ENCODE results near the gene MARK3.

The MARK3 gene

GRCh38 chr14:103527408-103528145 is 142.4 kb downstream of the MARK3 start:
- DNase-seq (ENCODE audit: low spot score) = no peak

GRCh38 chr14:103528146-103528586 is 143.0 kb downstream of the MARK3 start:
- DNase-seq (ENCODE audit: low spot score) = no peak

GRCh38 chr14:103528587-103529382 is 143.6 kb downstream of the MARK3 start, which contains the start of gene TRMT61A:
TRMT61A (plus strand) TSS chr14:103529196; CDS start chr14:103529979, 783 bp downstream.
- peak; percentile 94 for DNase-seq (ENCODE audit: low spot score)

GRCh38 chr14:103529383-103530365 is 144.5 kb downstream of the MARK3 start:
- no peak for DNase-seq (ENCODE audit: low spot score)

GRCh38 chr14:103530390-103530789 is 145.2 kb downstream of the MARK3 start:
- no peak for DNase-seq (ENCODE audit: low spot score)

GRCh38 chr14:103530831-103531230 is 145.6 kb downstream of the MARK3 start:
- DNase-seq (ENCODE audit: low spot score) = no peak

GRCh38 chr14:103531421-103532215 is 146.4 kb downstream of the MARK3 start:
- DNase-seq (ENCODE audit: low spot score) = no peak

- no peak for DNase-seq (ENCODE audit: low spot score)
Observed at GRCh38 chr14:103532216-103533136, 147.3 kb downstream of the MARK3 start.

- DNase-seq (ENCODE audit: low spot score) = no peak
Observed at GRCh38 chr14:103533137-103533998, 148.2 kb downstream of the MARK3 start.

- DNase-seq (ENCODE audit: low spot score) = no peak
Observed at GRCh38 chr14:103533999-103534575, 148.9 kb downstream of the MARK3 start.

GRCh38 chr14:103534576-103535061 is 149.4 kb downstream of the MARK3 start:
- DNase-seq (ENCODE audit: low spot score) = no peak

- DNase-seq (ENCODE audit: low spot score) = no peak
Observed at GRCh38 chr14:103535081-103535890, 150.1 kb downstream of the MARK3 start.

- DNase-seq (ENCODE audit: low spot score) = no peak
Observed at GRCh38 chr14:103535891-103536565, 150.8 kb downstream of the MARK3 start.

GRCh38 chr14:103536693-103537092 is 151.5 kb downstream of the MARK3 start:
- no peak for DNase-seq (ENCODE audit: low spot score)

GRCh38 chr14:103537175-103537990 is 152.2 kb downstream of the MARK3 start:
- DNase-seq (ENCODE audit: low spot score) = no peak
